Peyer's patch (tissue), 4 donors: ENCODE measurements around the gene XAGE1A. TPM values are rescaled to one million over a fixed set of nuclear protein-coding genes. Genes with fewer than 3 reads are reported as not detected.
"Not testable (repeated sequence)": the region's sequence is repeated elsewhere in the genome, so short reads cannot be mapped to it uniquely, and the experiment has no call there.

Source experiments
- DNase-seq, 3 donors: peaks; one replicate each; pipeline ENCODE4 v3.0.0-alpha.2; 2017 to 2019
- H3K27ac ChIP-seq, 4 donors: fragments of 200-600 bp; sonication (generic); one replicate each; pipeline ENCODE4 v1.5.1; 2016 to 2019
- H3K27me3 ChIP-seq, 2 donors: fragments of 200-600 bp; sonication (generic); one replicate each; pipeline ENCODE4 v1.5.1; 2019
- H3K36me3 ChIP-seq, 3 donors: fragments of 200-600 bp; sonication (generic); one replicate each; pipeline ENCODE4 v1.5.1; 2016 to 2019
- H3K4me1 ChIP-seq, 4 donors: fragments of 200-600 bp; sonication (generic); one replicate each; pipeline ENCODE4 v1.5.1; 2016 to 2019
- H3K4me3 ChIP-seq, 4 donors: fragments of 200-600 bp; sonication (generic); 1 replicate in 3 of 4; 2 replicates in 1 of 4; pipeline ENCODE4 v1.5.1; 2016 to 2019; ENCODE audit warnings: mild to moderate bottlenecking in 1 of 4
- H3K9me3 ChIP-seq, 4 donors: fragments of 200-600 bp; sonication (generic); one replicate each; pipeline ENCODE4 v1.5.1; 2016 to 2019; ENCODE audit warnings: mild to moderate bottlenecking in 1 of 4
- CTCF ChIP-seq, 6 experiments: fragments of 450-650 bp in 4 of 6; fragments of 200-600 bp in 2 of 6; sonication (generic) in 1 of 6; IDR thresholded peaks; one replicate each; pipeline ENCODE4 v1.5.1; 2017 to 2019; ENCODE audit warnings: antibody characterized with exemption in 6 of 6, mild to moderate bottlenecking in 3 of 6, moderate library complexity in 1 of 6
- POLR2A ChIP-seq, 2 donors: fragments of 450-650 bp; IDR thresholded peaks; one replicate each; pipeline ENCODE4 v1.5.1; 2017; ENCODE audit warnings: antibody characterized with exemption in 2 of 2, mild to moderate bottlenecking in 2 of 2, moderate library complexity in 2 of 2
- total RNA-seq, 4 donors: library from RNA; depleted of rRNA; stranded (reverse); fragments of >200 nt; gene quantifications; one replicate each; pipeline ENCODE4 v1.1.0, GENCODE V29; 2016

XAGE1A gene
- total RNA-seq, result not detected

DNA sequence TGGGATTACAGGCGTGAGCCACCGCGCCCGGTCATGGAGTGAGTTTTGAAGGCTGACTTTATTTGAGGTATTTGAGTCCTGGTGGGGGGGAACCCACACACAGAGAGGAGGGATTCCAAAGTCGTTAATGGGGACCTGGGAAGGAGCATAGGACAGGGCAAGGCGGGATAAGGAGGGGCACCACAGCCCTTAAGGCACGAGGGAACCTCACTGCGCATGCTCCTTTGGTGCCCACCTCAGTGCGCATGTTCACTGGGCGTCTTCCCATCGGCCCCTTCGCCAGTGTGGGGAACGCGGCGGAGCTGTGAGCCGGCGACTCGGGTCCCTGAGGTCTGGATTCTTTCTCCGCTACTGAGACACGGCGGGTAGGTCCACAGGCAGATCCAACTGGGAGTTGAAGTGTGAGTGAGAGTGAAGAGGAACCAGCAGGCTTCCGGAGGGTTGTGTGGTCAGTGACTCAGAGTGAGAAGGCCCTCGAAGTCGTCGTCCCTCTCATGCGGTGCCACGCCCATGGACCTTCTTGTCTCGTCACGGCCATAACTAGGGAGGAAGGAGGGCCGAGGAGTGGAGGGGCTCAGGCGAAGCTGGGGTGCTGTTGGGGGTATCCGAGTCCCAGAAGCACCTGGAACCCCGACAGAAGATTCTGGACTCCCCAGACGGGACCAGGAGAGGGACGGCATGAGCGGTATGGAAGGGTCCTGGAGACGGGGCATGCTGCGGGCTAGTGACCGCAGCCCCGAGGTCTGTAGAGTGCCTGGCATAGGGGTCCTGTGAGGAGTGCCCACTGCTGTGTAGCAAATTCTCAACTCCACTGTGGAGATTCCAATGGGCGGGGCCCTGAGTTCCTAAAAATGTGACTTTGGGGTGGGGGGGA is at the start of gene XAGE1A:
Gene XAGE1A, plus strand, starts transcription at position 264 of the 874 bp plus-strand sequence. CDS start 1,554 bp downstream, outside the sequence.
- H3K4me1 ChIP-seq, DNase-seq, H3K27ac ChIP-seq, H3K4me3 ChIP-seq, H3K36me3 ChIP-seq, H3K27me3 ChIP-seq, H3K9me3 ChIP-seq: not testable (repeated sequence)

GRCh38 chrX:52452031-52452430 is 43.6 kb upstream of the XAGE1A start:
- not testable (repeated sequence) for H3K4me3 ChIP-seq, H3K36me3 ChIP-seq, H3K27me3 ChIP-seq, DNase-seq, H3K27ac ChIP-seq, H3K9me3 ChIP-seq, H3K4me1 ChIP-seq

- not testable (repeated sequence) for DNase-seq, H3K27ac ChIP-seq, H3K36me3 ChIP-seq, H3K4me3 ChIP-seq, H3K27me3 ChIP-seq, H3K9me3 ChIP-seq, H3K4me1 ChIP-seq
Measured at GRCh38 chrX:52471301-52471700, 24.3 kb upstream of the XAGE1A start.

DNA sequence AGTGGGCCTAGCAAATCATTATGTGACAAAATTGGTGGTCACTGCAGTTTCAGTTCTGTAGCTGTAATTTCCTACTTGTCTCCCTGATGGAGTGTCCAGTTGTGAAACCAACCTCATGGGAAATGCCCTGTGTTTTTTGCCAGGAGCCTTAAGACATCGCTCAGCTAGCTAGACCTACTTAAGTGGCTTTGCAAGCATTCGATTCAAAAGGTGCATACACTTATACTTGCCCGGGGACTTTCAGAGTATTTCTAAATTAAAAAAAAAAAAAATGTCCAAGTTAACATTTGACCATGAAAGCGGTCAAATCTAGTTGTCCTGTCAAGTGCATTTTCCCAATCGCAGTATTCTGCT is 788 bp downstream of the XAGE1A start:
- not testable (repeated sequence) for H3K4me3 ChIP-seq, H3K27me3 ChIP-seq, H3K9me3 ChIP-seq, H3K27ac ChIP-seq, DNase-seq, H3K4me1 ChIP-seq, H3K36me3 ChIP-seq

GRCh38 chrX:52501362-52501761 is 5.8 kb downstream of the XAGE1A start:
- not testable (repeated sequence) for DNase-seq, H3K4me1 ChIP-seq, H3K27me3 ChIP-seq, H3K36me3 ChIP-seq, H3K27ac ChIP-seq, H3K4me3 ChIP-seq, H3K9me3 ChIP-seq

- H3K9me3 ChIP-seq, result no peaks in the 10 kb centered on the region
- no peak for DNase-seq
- no peaks in the 10 kb centered on the region for H3K36me3 ChIP-seq
- H3K4me3 ChIP-seq, result no peak overlapping the region
- no peak overlapping the region for H3K27ac ChIP-seq
- TF ChIP-seq POLR2A (IDR thresholded peaks at IDR 0.05) (no peak), CTCF (IDR thresholded peaks at IDR 0.05) (no peak)
- no peaks in the 10 kb centered on the region for H3K4me1 ChIP-seq
- H3K27me3 ChIP-seq, result no peaks in the 10 kb centered on the region
Measured at GRCh38 chrX:52504551-52504950, 8.9 kb downstream of the XAGE1A start.

DNA sequence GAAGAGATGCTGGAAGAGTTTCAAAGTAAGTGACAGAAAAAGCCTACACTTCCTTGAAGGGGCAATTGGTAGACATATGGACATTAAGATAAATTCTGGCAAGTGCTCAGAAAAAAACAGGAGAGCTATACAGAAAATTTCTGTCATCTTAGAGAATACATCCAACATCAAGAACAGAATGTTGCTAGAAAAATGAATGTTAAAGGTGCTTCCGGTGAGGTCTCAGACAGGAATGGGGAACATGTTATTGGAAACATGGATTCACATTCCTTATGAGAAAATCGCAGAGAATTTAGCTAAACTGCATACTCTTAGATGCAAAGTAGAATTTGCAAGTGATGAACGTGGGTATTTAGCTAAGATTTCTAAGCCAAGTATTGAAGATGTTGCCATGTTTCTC is 11.7 kb downstream of the XAGE1A start:
- no peak overlapping the region for H3K27ac ChIP-seq
- no peaks in the 10 kb centered on the region for H3K36me3 ChIP-seq
- no peak for DNase-seq
- no peaks in the 10 kb centered on the region for H3K27me3 ChIP-seq
- H3K4me1 ChIP-seq, result no peaks in the 10 kb centered on the region
- H3K4me3 ChIP-seq, result no peak overlapping the region
- TF ChIP-seq POLR2A (IDR thresholded peaks at IDR 0.05) (no peak), CTCF (IDR thresholded peaks at IDR 0.05) (no peak)
- H3K9me3 ChIP-seq, result no peaks in the 10 kb centered on the region

DNA sequence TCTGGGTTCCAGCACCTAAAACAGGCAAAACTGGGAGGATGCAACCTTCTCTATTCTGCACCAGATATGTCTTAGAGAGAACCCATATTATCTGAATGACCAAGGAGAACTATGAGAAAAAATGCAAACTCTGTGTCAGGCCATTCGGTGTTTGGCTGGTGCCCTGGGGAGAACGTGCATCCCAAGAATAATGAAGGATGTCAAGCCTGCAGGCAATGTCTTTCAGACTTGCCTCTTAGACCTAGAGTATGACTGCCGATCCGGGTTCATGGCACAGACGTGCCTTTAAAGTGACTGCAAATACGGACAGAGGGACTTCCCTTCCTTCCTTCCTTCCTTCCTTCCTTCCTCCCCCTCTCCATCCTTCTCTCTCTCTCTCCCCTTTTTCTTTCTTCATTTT is 14.3 kb downstream of the XAGE1A start:
- Histone ChIP-seq H3K27me3 (no peaks in the 10 kb centered on the region), H3K9me3 (no peaks in the 10 kb centered on the region), H3K36me3 (no peaks in the 10 kb centered on the region), H3K4me1 (no peaks in the 10 kb centered on the region), H3K4me3 (no peak overlapping the region), H3K27ac (no peak overlapping the region)
- TF ChIP-seq CTCF (IDR thresholded peaks at IDR 0.05) (no peak), POLR2A (IDR thresholded peaks at IDR 0.05) (no peak)
- no peak for DNase-seq

DNA sequence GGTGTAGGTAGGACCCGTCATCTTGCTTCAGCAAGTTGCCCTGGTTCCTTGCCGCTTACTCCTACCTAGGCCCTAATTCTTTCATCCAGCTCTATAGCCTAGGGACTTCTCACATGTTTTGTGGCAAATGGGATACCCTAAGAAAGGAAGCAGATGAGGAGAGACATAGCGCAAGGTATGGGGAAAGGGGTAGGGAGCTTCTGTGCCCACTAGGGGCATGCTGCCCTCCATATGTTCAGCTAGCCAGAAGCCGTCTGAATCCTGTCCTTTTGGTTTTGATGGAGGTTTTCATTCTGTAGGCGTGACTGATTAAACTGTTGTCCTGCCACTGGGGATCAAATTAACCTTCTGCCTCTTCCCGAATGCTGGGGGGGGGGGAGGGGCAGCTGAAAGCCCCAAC is 15.5 kb downstream of the XAGE1A start:
- not testable (repeated sequence) for H3K27me3 ChIP-seq, H3K36me3 ChIP-seq, H3K9me3 ChIP-seq, DNase-seq, H3K4me3 ChIP-seq, H3K4me1 ChIP-seq, H3K27ac ChIP-seq

GRCh38 chrX:52516110-52516986 is 20.7 kb downstream of the XAGE1A start:
- not testable (repeated sequence) for H3K4me1 ChIP-seq, H3K27ac ChIP-seq, H3K27me3 ChIP-seq, H3K9me3 ChIP-seq, H3K36me3 ChIP-seq, H3K4me3 ChIP-seq, DNase-seq

- DNase-seq, H3K4me1 ChIP-seq, H3K4me3 ChIP-seq, H3K36me3 ChIP-seq, H3K27me3 ChIP-seq, H3K27ac ChIP-seq, H3K9me3 ChIP-seq: not testable (repeated sequence)
Measured at GRCh38 chrX:52516987-52517325, 21.3 kb downstream of the XAGE1A start, which contains the start of gene XAGE1B. XAGE1B (minus strand) TSS chrX:52517063; CDS start chrX:52515527, 1,536 bp downstream.
